Breast epithelium (tissue), 4 donors: ENCODE results near the gene DHX40. TPM values are rescaled to one million over a fixed set of nuclear protein-coding genes. Genes with fewer than 3 reads are reported as not detected.
"Not testable (repeated sequence)": the region's sequence is repeated elsewhere in the genome, so short reads cannot be mapped to it uniquely, and the experiment has no call there.

Source experiments
- DNase-seq, 2 donors: peaks; one replicate each; pipeline ENCODE4 v3.0.0-alpha.2; 2019; ENCODE audit warnings: low spot score in 2 of 2
- H3K27ac ChIP-seq, 2 donors: fragments of 200-600 bp; sonication (generic) in 1 of 2; one replicate each; pipeline ENCODE4 v1.5.1; 2016 to 2019; ENCODE audit warnings: mild to moderate bottlenecking in 1 of 2
- H3K27me3 ChIP-seq, 2 donors: fragments of 200-600 bp; sonication (generic) in 1 of 2; one replicate each; pipeline versions ENCODE4 v1.5.1 to v1.6.0; 2017 to 2019; ENCODE audit warnings: control low read depth in 1 of 2, mild to moderate bottlenecking in 1 of 2
- H3K36me3 ChIP-seq: fragments of 200-600 bp; one replicate; pipeline ENCODE4 v1.5.1; 2019
- H3K4me1 ChIP-seq, 2 donors: fragments of 200-600 bp; sonication (generic); one replicate each; pipeline ENCODE4 v1.5.1; 2016 to 2019; ENCODE audit warnings: control low read depth in 1 of 2
- H3K4me3 ChIP-seq, 3 donors: fragments of 200-600 bp; sonication (generic); 1 replicate in 2 of 3; 2 replicates in 1 of 3; pipeline ENCODE4 v1.5.1; 2016 to 2019; ENCODE audit warnings: mild to moderate bottlenecking in 3 of 3, moderate library complexity in 2 of 3
- H3K9me3 ChIP-seq, 2 donors: fragments of 200-600 bp; sonication (generic) in 1 of 2; one replicate each; pipeline ENCODE4 v1.5.1; 2016 to 2019; ENCODE audit warnings: control low read depth in 1 of 2
- POLR2A ChIP-seq: fragments of 450-650 bp; IDR thresholded peaks from one replicate; pipeline ENCODE4 v1.6.1; 2016; ENCODE audit warnings: antibody characterized with exemption, mild to moderate bottlenecking, moderate library complexity
- POLR2AphosphoS5 ChIP-seq, 3 donors: sonication (generic); formaldehyde crosslinking; IDR thresholded peaks; one replicate each; pipeline ENCODE4 v1.6.1; 2017; ENCODE audit warnings: antibody characterized with exemption in 3 of 3
- intact Hi-C: fragments of 100-400 bp; cut with DNase I; formaldehyde crosslinking; loops from one replicate; pipeline ENCODE4 v1.15.1; 2023; ENCODE audit warnings: low total_unique reads
- total RNA-seq, 3 donors: library from RNA; depleted of rRNA; stranded (reverse); fragments of >200 nt; gene quantifications; one replicate each; pipeline ENCODE4 v1.1.0, GENCODE V29; 2016
- TF ChIP-seq, protein P1 (sequence below), 3 donors: fragments of 450-650 bp; IDR thresholded peaks; one replicate each; pipeline ENCODE4 v1.5.1; 2016 to 2017; ENCODE audit warnings: antibody characterized with exemption in 3 of 3, mild to moderate bottlenecking in 3 of 3, moderate library complexity in 3 of 3

The DHX40 gene
- total RNA-seq, 3 donors from 2014 or later = 48.5 to 60.9 (median 56.3) TPM

DNA sequence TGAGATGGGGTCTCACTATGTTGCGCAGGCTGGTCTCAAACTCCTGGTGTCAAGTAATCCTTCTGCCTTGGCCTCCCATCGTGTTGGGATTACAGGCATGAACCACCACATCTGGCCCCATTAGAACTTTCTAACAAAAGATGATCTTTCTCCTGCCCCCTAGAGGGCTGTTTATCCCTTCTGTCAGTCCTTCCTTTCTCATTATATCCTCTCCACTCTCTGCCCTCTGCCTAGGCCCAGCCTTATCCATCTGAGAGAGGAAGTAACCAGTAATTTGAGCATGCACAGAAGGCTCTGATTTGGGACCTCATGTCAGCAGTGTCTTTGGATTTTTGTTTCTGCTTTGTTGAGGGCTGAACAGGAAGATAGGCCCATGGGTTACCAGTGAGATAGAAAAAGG lies 4.4 kb upstream of the DHX40 start:
- H3K27ac ChIP-seq = no peak overlapping the region
- H3K36me3 ChIP-seq = no peaks in the 10 kb centered on the region
- no peak for DNase-seq
- no peaks in the 10 kb centered on the region for H3K9me3 ChIP-seq
- no peaks in the 10 kb centered on the region for H3K4me1 ChIP-seq
- TF ChIP-seq, protein P1, sequence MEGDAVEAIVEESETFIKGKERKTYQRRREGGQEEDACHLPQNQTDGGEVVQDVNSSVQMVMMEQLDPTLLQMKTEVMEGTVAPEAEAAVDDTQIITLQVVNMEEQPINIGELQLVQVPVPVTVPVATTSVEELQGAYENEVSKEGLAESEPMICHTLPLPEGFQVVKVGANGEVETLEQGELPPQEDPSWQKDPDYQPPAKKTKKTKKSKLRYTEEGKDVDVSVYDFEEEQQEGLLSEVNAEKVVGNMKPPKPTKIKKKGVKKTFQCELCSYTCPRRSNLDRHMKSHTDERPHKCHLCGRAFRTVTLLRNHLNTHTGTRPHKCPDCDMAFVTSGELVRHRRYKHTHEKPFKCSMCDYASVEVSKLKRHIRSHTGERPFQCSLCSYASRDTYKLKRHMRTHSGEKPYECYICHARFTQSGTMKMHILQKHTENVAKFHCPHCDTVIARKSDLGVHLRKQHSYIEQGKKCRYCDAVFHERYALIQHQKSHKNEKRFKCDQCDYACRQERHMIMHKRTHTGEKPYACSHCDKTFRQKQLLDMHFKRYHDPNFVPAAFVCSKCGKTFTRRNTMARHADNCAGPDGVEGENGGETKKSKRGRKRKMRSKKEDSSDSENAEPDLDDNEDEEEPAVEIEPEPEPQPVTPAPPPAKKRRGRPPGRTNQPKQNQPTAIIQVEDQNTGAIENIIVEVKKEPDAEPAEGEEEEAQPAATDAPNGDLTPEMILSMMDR (IDR thresholded peaks at IDR 0.05) = no peak
- no peak for TF ChIP-seq POLR2A
- TF ChIP-seq POLR2AphosphoS5 (IDR thresholded peaks at IDR 0.05) = no peak
- H3K4me3 ChIP-seq = no peak overlapping the region
- intact Hi-C loops = no loop called here
- H3K27me3 ChIP-seq = no peaks in the 10 kb centered on the region

DNA sequence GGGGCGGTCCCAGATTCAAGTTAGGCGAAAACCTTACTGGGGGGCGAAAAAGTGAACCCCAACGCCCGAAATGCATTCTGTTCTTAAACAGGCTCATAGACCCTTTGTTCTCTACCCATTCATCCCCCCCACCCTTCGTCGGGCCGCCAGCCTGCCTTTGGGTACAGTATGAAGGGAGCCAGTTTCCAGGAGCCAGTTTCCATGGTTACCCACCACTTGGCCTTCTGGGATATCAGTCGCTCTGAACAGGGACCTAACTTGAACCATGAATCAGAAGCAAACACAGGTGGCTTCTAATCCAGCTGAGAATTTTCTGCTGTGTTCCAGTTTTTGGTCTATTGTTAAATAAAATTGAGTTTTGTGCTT lies 532 bp downstream of the DHX40 start:
- intact Hi-C loops = no loop called here
- Histone ChIP-seq H3K4me1 (no peaks in the 10 kb centered on the region), H3K4me3 (peak overlapping the region; percentile 94 to 97 (median 94)), H3K27me3 (no peaks in the 10 kb centered on the region), H3K9me3 (no peaks in the 10 kb centered on the region), H3K27ac (peak overlapping the region; percentile 94), H3K36me3 (no peaks in the 10 kb centered on the region)
- TF ChIP-seq POLR2AphosphoS5 (IDR thresholded peaks at IDR 0.05) (no peak), POLR2A (no peak)
- TF ChIP-seq, protein P1 (IDR thresholded peaks at IDR 0.05) = no peak
- DNase-seq = peak in 1 of 2 donors; percentile 43

DNA sequence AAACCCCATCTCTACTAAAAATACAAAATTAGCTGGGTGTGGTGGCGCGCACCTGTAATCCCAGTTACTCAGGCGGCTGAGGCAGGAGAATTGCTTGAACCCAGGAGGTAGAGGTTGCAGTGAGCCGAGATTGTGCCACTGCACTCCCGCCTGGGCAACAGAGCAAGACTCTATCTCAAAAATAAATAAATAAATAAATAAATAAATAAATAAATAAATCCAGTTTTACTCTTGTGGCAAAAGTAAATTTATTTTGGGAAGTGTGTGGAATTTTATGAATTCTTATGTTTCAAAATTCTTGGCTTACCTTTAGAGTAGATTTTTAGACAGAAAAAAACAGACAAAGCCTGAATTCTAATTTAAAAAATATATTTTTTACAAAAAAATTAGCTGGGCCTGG lies 3.7 kb downstream of the DHX40 start:
- H3K9me3 ChIP-seq, H3K4me1 ChIP-seq, intact Hi-C loops, H3K36me3 ChIP-seq, H3K27ac ChIP-seq, H3K4me3 ChIP-seq, H3K27me3 ChIP-seq, DNase-seq: not testable (repeated sequence)

DNA sequence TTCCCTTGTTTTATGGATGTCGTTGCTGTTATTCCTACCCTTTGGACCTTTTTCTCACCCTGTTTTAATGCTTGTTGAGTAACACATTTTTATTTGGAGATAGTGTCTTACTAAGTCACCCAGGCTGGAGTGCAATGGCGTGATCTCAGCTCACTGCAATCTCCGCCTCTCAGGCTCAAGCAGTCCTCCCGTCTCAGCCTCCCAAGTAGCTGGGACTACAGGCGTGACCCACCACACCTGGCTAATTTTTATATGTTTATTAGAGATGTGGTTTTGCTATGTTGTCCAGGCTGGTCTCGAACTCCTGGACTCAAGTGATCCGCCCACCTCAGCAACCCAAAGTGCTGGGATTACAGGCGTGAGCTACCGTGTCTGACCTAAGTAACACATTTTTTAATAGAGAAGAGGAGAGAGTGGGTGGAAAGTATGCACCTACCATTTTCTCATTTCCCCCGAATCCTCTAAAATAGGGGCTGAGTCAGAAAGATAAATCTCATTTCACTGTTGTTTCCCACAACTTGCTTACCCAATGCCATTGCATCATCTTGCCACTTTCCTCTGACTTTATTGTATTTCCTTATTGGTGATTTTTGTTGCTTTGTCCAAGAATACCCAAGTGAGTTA lies 7.0 kb downstream of the DHX40 start:
- DNase-seq = no peak
- no peaks in the 10 kb centered on the region for H3K9me3 ChIP-seq
- peak overlapping the region in 1 of 2 donors; percentile 8 for H3K27ac ChIP-seq
- H3K4me3 ChIP-seq = no peak overlapping the region
- intact Hi-C loops = no loop called here
- no peaks in the 10 kb centered on the region for H3K27me3 ChIP-seq
- TF ChIP-seq, protein P1 (IDR thresholded peaks at IDR 0.05) = no peak
- TF ChIP-seq POLR2A (no peak), POLR2AphosphoS5 (IDR thresholded peaks at IDR 0.05) (no peak)
- H3K36me3 ChIP-seq = no peaks in the 10 kb centered on the region
- H3K4me1 ChIP-seq = no peaks in the 10 kb centered on the region

DNA sequence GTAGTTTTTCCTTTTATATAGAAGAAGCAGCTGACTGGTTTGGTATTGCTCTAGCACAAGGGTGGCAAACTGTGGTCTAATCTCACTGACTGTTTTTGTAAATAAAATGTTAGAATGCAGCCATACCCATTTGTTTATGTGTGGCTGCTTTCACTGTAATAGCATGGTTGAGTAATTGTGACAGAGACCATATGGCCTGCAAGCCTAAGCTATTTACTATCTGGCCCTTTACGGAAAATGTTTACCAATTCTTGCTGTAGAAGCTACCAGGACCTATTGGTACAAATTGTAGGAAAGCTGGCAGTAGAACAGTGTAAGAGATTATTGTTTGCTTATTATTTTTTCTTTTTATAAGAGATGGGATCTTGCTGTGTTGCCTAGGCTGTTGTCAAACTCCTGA lies 18.8 kb downstream of the DHX40 start:
- intact Hi-C loops, H3K36me3 ChIP-seq, H3K4me3 ChIP-seq, H3K27ac ChIP-seq, H3K4me1 ChIP-seq, H3K9me3 ChIP-seq, H3K27me3 ChIP-seq, DNase-seq: not testable (repeated sequence)

DNA sequence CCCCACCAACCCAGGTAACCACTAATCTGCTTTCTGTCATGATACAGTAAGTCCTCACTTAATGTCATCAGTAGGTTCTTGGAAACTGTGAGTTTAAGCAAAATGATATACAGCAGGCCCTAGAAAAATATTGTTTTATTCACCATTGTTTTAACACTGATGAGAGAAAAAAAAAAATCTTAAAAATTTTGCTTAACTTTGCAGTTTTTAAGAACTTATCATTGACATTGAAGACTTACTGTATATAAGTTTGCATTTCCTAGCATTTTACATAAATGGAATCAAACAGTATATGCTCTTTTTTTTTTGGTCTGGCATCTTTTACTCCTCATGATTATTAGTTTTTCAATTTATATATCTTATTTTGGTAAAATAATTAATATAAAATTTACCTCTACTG lies 34.8 kb downstream of the DHX40 start:
- Histone ChIP-seq H3K9me3 (no peaks in the 10 kb centered on the region), H3K27ac (no peak overlapping the region), H3K4me1 (no peaks in the 10 kb centered on the region), H3K27me3 (no peaks in the 10 kb centered on the region), H3K36me3 (no peaks in the 10 kb centered on the region), H3K4me3 (no peak overlapping the region)
- no peak for DNase-seq
- TF ChIP-seq POLR2AphosphoS5 (IDR thresholded peaks at IDR 0.05) (no peak), POLR2A (no peak)
- intact Hi-C loops = no loop called here

DNA sequence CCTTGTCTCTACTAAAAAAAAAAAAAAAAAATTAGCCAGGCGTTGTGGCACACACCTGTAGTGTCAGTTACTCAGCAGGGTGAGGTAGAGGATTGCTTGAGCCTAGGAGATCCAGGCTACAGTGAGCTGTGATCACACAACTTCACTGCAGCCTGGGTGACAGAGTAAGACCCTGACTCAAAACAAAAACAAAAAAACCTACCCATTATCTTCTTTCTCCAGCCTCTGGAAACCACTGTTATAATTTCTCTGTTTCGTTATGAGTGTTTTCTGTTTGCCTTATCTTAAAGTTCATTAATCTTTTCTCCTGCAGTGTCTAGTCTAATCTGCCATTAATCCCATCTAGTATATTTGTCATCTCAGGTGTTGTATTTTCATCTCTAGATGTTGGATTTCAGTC lies 35.7 kb downstream of the DHX40 start:
- no peak for DNase-seq
- H3K4me3 ChIP-seq = no peak overlapping the region
- intact Hi-C loops = no loop called here
- H3K27me3 ChIP-seq = no peaks in the 10 kb centered on the region
- H3K27ac ChIP-seq = no peak overlapping the region
- TF ChIP-seq POLR2AphosphoS5 (IDR thresholded peaks at IDR 0.05) (no peak), POLR2A (no peak)
- TF ChIP-seq, protein P1 (IDR thresholded peaks at IDR 0.05) = no peak
- no peaks in the 10 kb centered on the region for H3K9me3 ChIP-seq
- no peaks in the 10 kb centered on the region for H3K4me1 ChIP-seq
- H3K36me3 ChIP-seq = no peaks in the 10 kb centered on the region
